GM12865 (cell line): ENCODE results near the gene PRKN.

Experiments
- DNase-seq: peaks from one replicate; pipeline ENCODE4 v3.0.0; 2010; ENCODE audit warnings: low read depth
- H3K4me3 ChIP-seq: 2 replicates; pipeline ENCODE4 v1.5.1; 2011; ENCODE audit warnings: mild to moderate bottlenecking, low read depth, low read length, control low read depth
- CTCF ChIP-seq: IDR thresholded peaks from 2 replicates; pipeline ENCODE4 v1.5.1; 2011; ENCODE audit warnings: low read length, control low read depth, low read depth, inconsistent platforms; ENCODE audit not compliant: insufficient read depth; ENCODE audit errors: missing control alignments

Gene PRKN

DNA sequence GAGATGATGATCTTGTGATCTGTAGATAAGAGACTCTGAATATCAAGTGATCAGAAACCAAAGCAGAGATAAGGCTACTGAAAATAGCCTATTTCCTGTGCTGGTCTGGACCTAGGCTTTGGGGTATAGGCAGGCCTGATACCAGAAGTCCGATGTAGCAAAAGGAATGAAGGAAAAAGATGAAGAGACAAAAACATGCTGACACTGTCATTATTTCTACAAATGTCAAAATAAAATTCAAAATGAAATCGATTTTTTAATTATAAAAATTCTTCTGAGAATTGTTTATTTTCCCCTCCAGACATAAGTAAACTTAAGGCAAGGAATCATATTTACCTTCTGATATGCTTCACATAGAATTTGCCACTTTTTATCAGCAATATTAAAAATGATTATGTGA is 252.8 kb downstream of the PRKN start:
- TF ChIP-seq CTCF = no peak
- DNase-seq = no peak
- no peak overlapping the region for H3K4me3 ChIP-seq

DNA sequence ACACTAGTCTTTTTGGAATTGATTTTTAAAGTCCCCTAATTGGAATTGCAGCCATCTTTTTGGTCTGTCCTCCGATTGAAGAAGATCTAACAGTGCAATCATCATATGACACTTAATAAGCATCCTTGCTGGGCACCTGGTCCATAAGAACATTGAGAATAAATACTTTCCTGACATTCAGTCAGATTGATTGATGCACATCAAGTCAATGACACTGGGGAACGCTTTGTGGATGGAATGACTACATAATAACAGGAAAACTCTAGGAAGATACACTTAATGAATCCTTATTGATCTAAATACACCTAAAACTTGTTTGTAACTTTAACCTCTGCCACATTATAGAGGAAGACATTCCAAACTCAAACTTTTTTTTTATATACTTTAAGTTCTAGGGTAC is 255.7 kb downstream of the PRKN start:
- no peak overlapping the region for H3K4me3 ChIP-seq
- no peak for DNase-seq
- TF ChIP-seq CTCF = no peak

- DNase-seq = no peak
- no peak for TF ChIP-seq CTCF
- H3K4me3 ChIP-seq = no peak overlapping the region
Measured at GRCh38 chr6:162468326-162468725, 259.2 kb downstream of the PRKN start.

- no peak for TF ChIP-seq CTCF
- no peak for DNase-seq
- H3K4me3 ChIP-seq = no peak overlapping the region
Measured at GRCh38 chr6:162467679-162468078, 259.9 kb downstream of the PRKN start.

GRCh38 chr6:162463576-162463975 is 264.0 kb downstream of the PRKN start:
- H3K4me3 ChIP-seq = no peak overlapping the region
- no peak for TF ChIP-seq CTCF
- no peak for DNase-seq

DNA sequence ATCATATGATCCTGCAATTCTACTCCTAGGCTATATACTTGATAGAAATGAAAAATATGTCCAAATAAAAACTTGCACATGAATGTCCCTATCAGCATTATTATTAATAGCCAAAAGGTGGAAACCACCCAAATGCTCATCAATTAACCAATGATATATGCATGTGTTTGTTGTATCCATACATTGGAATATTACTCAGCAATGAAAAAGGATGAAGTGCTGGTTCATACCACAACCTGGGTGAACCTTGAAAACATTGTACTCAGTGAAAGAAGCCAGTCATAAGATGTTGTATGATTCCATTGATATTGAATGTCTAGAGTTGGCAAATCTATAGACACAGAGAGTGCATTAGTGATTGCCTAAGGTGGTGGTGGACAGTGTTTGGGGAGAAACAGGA is 267.6 kb downstream of the PRKN start:
- TF ChIP-seq CTCF = no peak
- DNase-seq = no peak

DNA sequence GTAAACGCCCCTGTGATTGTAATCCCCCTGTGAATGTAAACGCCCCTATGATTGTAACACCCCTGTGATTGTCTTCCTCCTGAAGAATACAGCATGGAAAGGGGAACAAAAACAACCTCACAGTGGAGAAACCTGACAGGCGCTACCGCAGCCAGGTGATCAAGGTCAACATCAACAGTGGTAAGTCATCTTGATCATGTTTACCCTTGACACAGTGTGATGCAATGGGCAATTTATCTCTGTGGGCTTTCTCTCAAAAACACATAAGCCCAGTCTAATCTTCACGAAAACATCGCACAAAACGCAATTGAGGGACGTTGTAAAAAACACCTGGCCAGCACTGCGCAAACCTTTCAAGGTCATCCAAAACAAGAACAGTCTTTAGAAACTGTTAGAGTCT is 277.2 kb downstream of the PRKN start:
- no peak for TF ChIP-seq CTCF
- no peak for DNase-seq
- no peak overlapping the region for H3K4me3 ChIP-seq

More for the DNA sequence above, 267.6 kb downstream of the PRKN start:
- H3K4me3 ChIP-seq = no peak overlapping the region
